Gastrocnemius medialis (tissue), 4 donors: ENCODE data around the gene APBA1.

Experiments
- POLR2A ChIP-seq, 2 donors: fragments of 450-650 bp; IDR thresholded peaks; one replicate each; pipeline ENCODE4 v1.6.1; 2017; ENCODE audit warnings: antibody characterized with exemption in 2 of 2, mild to moderate bottlenecking in 2 of 2, moderate library complexity in 2 of 2
- TF ChIP-seq, protein P1 (sequence below), 5 experiments: fragments of 450-650 bp in 3 of 5; fragments of 200-600 bp in 2 of 5; sonication (generic) in 2 of 5; IDR thresholded peaks in 4 of 5; conservative IDR thresholded peaks in 1 of 5; 1 replicate in 4 of 5; 2 replicates in 1 of 5; pipeline ENCODE4 v1.5.1; 2016 to 2019; ENCODE audit warnings: antibody characterized with exemption in 5 of 5, mild to moderate bottlenecking in 3 of 5, moderate library complexity in 3 of 5

DNA sequence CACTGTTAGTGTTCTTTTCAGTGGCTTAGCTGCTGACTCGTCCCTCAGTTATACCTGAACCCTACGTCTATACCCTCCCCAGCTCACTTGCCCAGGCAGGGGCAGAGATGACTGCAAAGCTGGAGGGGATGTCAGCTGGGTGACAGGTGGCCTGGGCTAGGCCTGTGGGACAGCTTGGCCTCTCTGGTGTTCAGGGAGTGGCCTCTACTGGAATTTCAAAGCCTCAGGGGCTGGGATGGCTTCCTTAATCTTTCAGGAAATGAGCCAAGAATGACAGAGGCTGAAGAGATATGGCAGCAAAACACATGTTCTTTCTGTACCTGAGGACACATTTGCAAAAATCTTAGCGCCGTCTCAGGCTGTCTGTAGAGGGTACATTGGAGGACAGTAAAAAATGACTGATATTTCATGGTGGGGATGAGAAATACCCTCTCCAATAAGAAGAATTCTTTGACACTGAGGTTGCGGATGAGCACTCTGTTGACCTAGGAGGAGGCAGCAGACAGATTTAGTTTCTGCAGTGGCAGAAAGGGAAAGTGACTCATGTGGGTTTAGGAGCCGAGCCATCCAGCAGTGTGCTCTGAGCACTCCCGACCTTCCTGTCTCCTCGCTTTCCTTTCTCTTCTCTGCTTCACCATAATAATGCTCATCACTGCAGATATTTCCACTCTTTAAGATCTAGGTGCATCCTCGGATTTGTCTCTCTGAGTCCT lies 292.7 kb downstream of the APBA1 start:
- TF ChIP-seq, protein P1, sequence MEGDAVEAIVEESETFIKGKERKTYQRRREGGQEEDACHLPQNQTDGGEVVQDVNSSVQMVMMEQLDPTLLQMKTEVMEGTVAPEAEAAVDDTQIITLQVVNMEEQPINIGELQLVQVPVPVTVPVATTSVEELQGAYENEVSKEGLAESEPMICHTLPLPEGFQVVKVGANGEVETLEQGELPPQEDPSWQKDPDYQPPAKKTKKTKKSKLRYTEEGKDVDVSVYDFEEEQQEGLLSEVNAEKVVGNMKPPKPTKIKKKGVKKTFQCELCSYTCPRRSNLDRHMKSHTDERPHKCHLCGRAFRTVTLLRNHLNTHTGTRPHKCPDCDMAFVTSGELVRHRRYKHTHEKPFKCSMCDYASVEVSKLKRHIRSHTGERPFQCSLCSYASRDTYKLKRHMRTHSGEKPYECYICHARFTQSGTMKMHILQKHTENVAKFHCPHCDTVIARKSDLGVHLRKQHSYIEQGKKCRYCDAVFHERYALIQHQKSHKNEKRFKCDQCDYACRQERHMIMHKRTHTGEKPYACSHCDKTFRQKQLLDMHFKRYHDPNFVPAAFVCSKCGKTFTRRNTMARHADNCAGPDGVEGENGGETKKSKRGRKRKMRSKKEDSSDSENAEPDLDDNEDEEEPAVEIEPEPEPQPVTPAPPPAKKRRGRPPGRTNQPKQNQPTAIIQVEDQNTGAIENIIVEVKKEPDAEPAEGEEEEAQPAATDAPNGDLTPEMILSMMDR (IDR thresholded peaks at IDR 0.05 in 4 of 5, conservative IDR thresholded peaks at IDR 0.05 in 1 of 5): no peak
- TF ChIP-seq POLR2A (IDR thresholded peaks at IDR 0.05): peak; percentile 28 to 44
